GM06990 (cell line): Measurements from ENCODE around the gene ARSG.
A peak's percentile ranks its signal among the peaks of the same experiment; 100 is the strongest.

ENCODE experiments used
- DNase-seq: peaks from one replicate; pipeline ENCODE4 v3.0.0-alpha.2; 2011; ENCODE audit not compliant: insufficient read length; ENCODE audit errors: extremely low read depth
- H3K27me3 ChIP-seq: replicated peaks from 2 replicates; pipeline ENCODE4 v1.6.0; 2011; ENCODE audit warnings: low read length; ENCODE audit not compliant: control insufficient read depth, insufficient read depth
- H3K36me3 ChIP-seq: 2 replicates; pipeline ENCODE4 v1.5.1; 2011; ENCODE audit warnings: low read length; ENCODE audit not compliant: control insufficient read depth, insufficient read depth
- H3K4me3 ChIP-seq: replicated peaks from 2 replicates; pipeline ENCODE4 v1.5.1; 2011; ENCODE audit warnings: low read depth, mild to moderate bottlenecking, control low read depth, low read length
- CTCF ChIP-seq: IDR thresholded peaks from 2 replicates; pipeline ENCODE4 v1.5.1; 2011; ENCODE audit warnings: low read length, control low read depth, mild to moderate bottlenecking, inconsistent platforms; ENCODE audit not compliant: insufficient read depth, poor library complexity, severe bottlenecking

ARSG gene

GRCh38 chr17:68324654-68325336 lies 33.5 kb downstream of the ARSG start:
- no peak for TF ChIP-seq CTCF
- H3K4me3 ChIP-seq: no peak overlapping the region
- no peaks in the 10 kb centered on the region for H3K27me3 ChIP-seq
- H3K36me3 ChIP-seq: no peaks in the 10 kb centered on the region
- no peak for DNase-seq

- Histone ChIP-seq H3K36me3 (no peaks in the 10 kb centered on the region), H3K27me3 (no peaks in the 10 kb centered on the region), H3K4me3 (no peak overlapping the region)
- no peak for TF ChIP-seq CTCF
- DNase-seq: no peak
Observed at GRCh38 chr17:68325961-68326360, 34.7 kb downstream of the ARSG start.

- Histone ChIP-seq H3K27me3 (no peaks in the 10 kb centered on the region), H3K4me3 (no peak overlapping the region), H3K36me3 (no peaks in the 10 kb centered on the region)
- TF ChIP-seq CTCF: no peak
- no peak for DNase-seq
Observed at GRCh38 chr17:68326681-68327080, 35.4 kb downstream of the ARSG start.

GRCh38 chr17:68327823-68328557 lies 36.7 kb downstream of the ARSG start:
- TF ChIP-seq CTCF: peak; percentile 21
- no peak for DNase-seq
- no peak overlapping the region for H3K4me3 ChIP-seq
- no peaks in the 10 kb centered on the region for H3K36me3 ChIP-seq
- H3K27me3 ChIP-seq: no peaks in the 10 kb centered on the region

- no peak overlapping the region for H3K4me3 ChIP-seq
- DNase-seq: no peak
- H3K27me3 ChIP-seq: no peaks in the 10 kb centered on the region
- TF ChIP-seq CTCF: no peak
- H3K36me3 ChIP-seq: no peaks in the 10 kb centered on the region
Observed at GRCh38 chr17:68328676-68329075, 37.4 kb downstream of the ARSG start.
